ENCODE data around the gene TLE1.

TLE1 gene

GRCh38 chr9:81601639-81602623 lies 87.4 kb downstream of the TLE1 start:
- Histone ChIP-seq H3K27me3 (ENCODE audit: insufficient read depth, low read length) (no peaks in the 10 kb centered on the region; the same call in 1 of the 2 replicates), H3F3A (ENCODE audit: insufficient read depth, low read length) (no peaks in the 10 kb centered on the region), H3K27ac (ENCODE audit: low read depth, low read length, poor library complexity, severe bottlenecking) (no peak overlapping the region), H3K79me2 (ENCODE audit: insufficient read depth, low read length) (no peaks in the 10 kb centered on the region), H3K9me3 (ENCODE audit: low read length) (no peaks in the 10 kb centered on the region), H3K36me3 (ENCODE audit: insufficient read depth, low read length) (no peaks in the 10 kb centered on the region), H3K9ac (ENCODE audit: low read length) (no peak overlapping the region), H3K4me2 (ENCODE audit: low read length) (no peak overlapping the region), H3K4me3 (ENCODE audit: low read depth, low read length, poor library complexity, severe bottlenecking) (no peak overlapping the region), H4K20me1 (ENCODE audit: insufficient read depth, low read length) (no peaks in the 10 kb centered on the region), H3K9me2 (ENCODE audit: low read depth, low read length) (no peaks in the 10 kb centered on the region), H3K4me1 (ENCODE audit: insufficient read depth, low read length, severe bottlenecking) (peaks cover 33% of the 10 kb centered on the region), H2AFZ (ENCODE audit: low read length) (no peak overlapping the region)
- TF ChIP-seq CTCF (IDR thresholded peaks at IDR 0.05; ENCODE audit: low read length), result no peak
- no peak for TF ChIP-seq EZH2 (IDR thresholded peaks at IDR 0.05; ENCODE audit: borderline replicate concordance, low read length)

- Histone ChIP-seq H3K79me2 (ENCODE audit: insufficient read depth, low read length) (no peaks in the 10 kb centered on the region), H3K9ac (ENCODE audit: low read length) (no peak overlapping the region), H3F3A (ENCODE audit: insufficient read depth, low read length) (no peaks in the 10 kb centered on the region), H3K4me3 (ENCODE audit: low read depth, low read length, poor library complexity, severe bottlenecking) (no peak overlapping the region), H2AFZ (ENCODE audit: low read length) (no peak overlapping the region), H3K36me3 (ENCODE audit: insufficient read depth, low read length) (no peaks in the 10 kb centered on the region), H3K9me3 (ENCODE audit: low read length) (no peaks in the 10 kb centered on the region), H3K9me2 (ENCODE audit: low read depth, low read length) (no peaks in the 10 kb centered on the region), H3K4me2 (ENCODE audit: low read length) (no peak overlapping the region), H3K4me1 (ENCODE audit: insufficient read depth, low read length, severe bottlenecking) (peaks cover 44% of the 10 kb centered on the region), H4K20me1 (ENCODE audit: insufficient read depth, low read length) (no peaks in the 10 kb centered on the region), H3K27me3 (ENCODE audit: insufficient read depth, low read length) (no peaks in the 10 kb centered on the region; the same call in 1 of the 2 replicates), H3K27ac (ENCODE audit: low read depth, low read length, poor library complexity, severe bottlenecking) (no peak overlapping the region)
- no peak for TF ChIP-seq CTCF (IDR thresholded peaks at IDR 0.05; ENCODE audit: low read length)
- TF ChIP-seq EZH2 (IDR thresholded peaks at IDR 0.05; ENCODE audit: borderline replicate concordance, low read length), result no peak
Observed at GRCh38 chr9:81600631-81601030, 88.7 kb downstream of the TLE1 start.

GRCh38 chr9:81599837-81600236 lies 89.5 kb downstream of the TLE1 start:
- no peaks in the 10 kb centered on the region for H3F3A ChIP-seq (ENCODE audit: insufficient read depth, low read length)
- TF ChIP-seq EZH2 (IDR thresholded peaks at IDR 0.05; ENCODE audit: borderline replicate concordance, low read length) (no peak), CTCF (IDR thresholded peaks at IDR 0.05; ENCODE audit: low read length) (no peak)
- no peaks in the 10 kb centered on the region for H4K20me1 ChIP-seq (ENCODE audit: insufficient read depth, low read length)
- H3K27me3 ChIP-seq (ENCODE audit: insufficient read depth, low read length), result no peaks in the 10 kb centered on the region; the same call in 1 of the 2 replicates
- H3K36me3 ChIP-seq (ENCODE audit: insufficient read depth, low read length), result no peaks in the 10 kb centered on the region
- no peaks in the 10 kb centered on the region for H3K79me2 ChIP-seq (ENCODE audit: insufficient read depth, low read length)
- no peak overlapping the region for H3K9ac ChIP-seq (ENCODE audit: low read length)
- peaks cover 44% of the 10 kb centered on the region for H3K4me1 ChIP-seq (ENCODE audit: insufficient read depth, low read length, severe bottlenecking)
- no peak overlapping the region for H3K4me2 ChIP-seq (ENCODE audit: low read length)
- H3K9me2 ChIP-seq (ENCODE audit: low read depth, low read length), result no peaks in the 10 kb centered on the region
- H3K9me3 ChIP-seq (ENCODE audit: low read length), result no peaks in the 10 kb centered on the region
- no peak overlapping the region for H3K4me3 ChIP-seq (ENCODE audit: low read depth, low read length, poor library complexity, severe bottlenecking)
- no peak overlapping the region for H3K27ac ChIP-seq (ENCODE audit: low read depth, low read length, poor library complexity, severe bottlenecking)
- no peak overlapping the region for H2AFZ ChIP-seq (ENCODE audit: low read length)
